ENCODE results near the gene TBC1D1.

Gene TBC1D1

DNA sequence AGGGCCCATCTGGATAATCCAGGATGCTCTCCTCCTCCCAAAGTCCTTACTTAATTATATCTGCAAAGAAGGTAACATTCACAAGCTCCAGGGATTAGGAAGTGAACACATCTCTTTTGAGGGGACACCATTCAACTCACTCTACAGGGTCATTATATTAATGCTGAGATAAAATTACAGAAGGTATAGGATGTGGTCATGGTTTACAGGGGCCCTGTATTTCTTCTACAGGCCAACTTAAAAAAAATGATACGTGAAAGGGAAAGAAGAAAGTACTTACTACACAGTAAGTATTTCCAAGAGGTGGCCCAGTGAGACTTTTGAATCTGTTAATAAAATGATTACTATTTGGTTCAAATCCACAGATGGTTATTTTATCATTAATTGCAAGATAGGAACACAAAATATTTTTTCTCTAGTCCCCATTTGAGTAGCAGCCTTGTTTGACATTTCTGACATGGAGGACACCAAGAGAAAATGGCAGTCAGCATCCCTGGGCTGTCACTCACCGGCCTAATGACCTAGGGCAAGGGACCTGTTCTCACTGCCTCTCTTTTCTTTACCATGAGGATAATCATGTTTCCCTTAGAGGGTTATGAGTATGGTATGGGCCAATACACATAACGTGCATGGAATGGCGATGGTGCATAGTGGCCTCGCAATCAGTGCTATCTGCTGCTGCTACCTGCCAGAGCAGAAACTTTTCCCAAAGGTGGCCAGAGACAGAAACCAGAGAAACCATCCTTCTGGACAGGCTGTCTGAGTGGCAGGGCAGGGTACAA lies 209.8 kb downstream of the TBC1D1 start:
- no peak for DNase-seq (ENCODE audit: low read depth)

DNA sequence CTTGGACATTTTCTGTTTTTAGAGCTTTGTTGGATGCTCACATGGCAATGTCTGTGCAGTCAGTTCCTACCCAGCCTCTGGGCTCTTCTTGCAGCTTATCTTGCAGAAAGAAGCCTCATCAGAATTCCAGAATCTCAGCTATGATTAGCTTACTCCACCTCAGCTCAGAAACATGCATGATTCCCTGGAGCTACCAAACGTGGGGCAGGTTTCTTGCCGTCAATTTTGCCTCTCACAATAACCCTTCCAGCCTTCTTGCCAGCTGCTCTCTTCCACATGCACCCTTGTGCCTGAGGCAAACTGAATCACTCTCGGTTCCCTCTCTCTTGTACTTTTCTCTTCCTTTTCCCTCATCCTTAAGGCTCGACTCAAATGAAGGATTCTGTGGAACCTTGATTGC lies 210.7 kb downstream of the TBC1D1 start:
- DNase-seq (ENCODE audit: low read depth), result peak; percentile 18

DNA sequence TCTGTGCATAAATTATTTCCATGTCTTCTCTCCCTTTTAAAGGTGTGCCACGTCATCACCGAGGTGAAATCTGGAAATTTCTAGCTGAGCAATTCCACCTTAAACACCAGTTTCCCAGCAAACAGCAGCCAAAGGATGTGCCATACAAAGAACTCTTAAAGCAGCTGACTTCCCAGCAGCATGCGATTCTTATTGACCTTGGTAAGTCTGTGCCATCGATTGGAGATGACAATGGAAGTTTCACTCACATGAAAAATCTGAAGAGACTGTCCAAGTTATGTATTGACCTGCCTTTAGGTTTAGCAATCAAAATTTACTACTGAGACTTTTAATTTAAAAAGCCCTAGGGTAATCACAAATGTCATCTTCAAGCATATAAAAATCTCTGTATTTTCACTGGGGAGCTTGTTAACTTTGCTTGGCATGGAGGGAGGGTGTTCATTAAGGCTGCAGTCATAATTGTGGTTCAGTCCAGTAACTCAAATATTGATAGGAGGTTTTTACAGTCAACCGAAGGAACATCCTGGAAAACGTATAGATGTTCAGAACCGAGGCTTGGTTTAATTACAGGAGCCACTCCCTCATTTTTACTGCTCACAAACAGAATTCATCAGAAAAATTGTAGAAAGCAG lies 212.2 kb downstream of the TBC1D1 start:
- DNase-seq (ENCODE audit: low read depth), result no peak

DNA sequence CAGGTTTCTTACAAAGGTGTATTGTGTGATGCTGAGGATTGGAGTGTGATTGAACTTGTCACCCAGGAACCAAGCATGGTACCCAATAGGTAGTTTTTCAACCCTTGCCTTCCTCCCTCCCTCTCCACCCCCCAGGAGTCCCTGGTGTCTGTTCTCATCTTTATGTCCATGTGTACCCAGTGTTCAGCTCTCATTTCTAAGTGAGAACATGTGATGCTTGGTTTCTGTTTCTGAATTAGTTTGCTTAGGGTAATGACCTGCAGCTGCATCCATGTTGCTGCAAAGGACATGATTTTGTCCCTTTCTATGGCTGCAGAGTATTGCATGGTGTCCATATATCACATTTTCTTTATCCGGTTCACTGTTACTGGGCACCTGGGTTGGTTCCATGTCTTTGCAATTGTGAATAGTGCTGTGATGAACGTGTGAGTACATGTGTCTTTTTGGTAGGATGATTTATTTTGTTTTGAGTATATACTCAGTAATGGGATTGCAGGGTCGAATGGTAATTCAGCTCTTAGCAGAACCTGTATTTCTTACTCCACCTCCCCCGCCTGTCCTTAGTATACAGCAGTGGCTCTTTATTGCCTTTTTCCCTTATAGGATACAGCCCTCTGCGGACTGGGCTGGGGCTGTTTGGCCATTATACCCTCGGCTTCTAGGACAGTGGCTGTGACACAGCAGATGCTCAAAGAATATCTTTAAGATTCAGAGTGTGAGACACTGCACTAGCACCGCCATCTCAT lies 214.8 kb downstream of the TBC1D1 start:
- no peak for DNase-seq (ENCODE audit: low read depth)

DNA sequence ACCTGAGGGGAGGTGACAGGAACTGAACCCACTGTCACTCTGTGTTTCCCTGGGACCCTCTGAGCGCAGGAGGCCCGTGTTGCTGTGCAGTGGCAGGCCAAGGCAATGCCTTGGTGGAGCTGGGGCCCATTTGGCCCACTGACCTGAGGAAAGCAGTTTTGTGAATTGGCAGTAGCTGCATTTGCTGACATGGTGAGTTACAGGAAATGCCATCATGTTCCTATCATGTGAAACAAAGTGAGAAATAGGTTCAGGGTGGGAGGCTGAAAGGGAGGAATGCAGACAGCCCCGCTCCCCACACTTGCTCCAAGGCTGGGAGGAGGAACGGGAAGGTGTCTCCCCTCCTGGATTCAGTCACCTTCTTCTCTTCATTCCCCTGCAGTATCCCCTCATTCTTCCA lies 215.4 kb downstream of the TBC1D1 start:
- DNase-seq (ENCODE audit: low read depth), result no peak

DNA sequence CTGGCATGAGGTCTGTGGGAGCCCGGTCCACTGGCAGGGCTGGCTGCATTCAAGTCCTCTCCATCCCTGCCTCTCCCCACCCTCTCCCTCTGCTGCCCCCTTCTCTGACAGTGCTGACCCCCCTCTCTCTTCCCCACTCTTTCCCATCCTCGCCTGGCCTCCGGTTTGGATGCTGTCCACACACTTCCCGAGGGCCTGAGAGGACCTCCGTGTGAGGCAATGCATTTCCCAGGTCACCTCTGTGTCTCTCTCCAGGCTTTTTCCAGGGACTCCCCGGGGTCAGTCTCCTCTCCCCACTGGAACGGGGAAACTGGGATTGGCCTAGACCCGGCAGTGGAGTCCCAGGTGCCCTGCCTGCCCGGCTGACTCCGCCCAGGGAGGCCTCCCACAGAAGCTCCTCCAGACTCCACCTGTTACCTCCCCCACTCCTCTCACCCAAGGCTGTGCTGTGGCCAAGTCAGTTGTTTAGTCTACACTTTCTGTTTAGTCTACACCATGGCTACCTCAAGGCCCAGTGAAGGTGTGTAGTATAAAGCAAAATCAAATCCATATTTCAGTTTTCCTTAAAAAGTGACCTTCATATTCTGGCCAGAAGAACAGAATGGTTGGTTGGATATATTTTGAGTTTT lies 216.1 kb downstream of the TBC1D1 start:
- no peak for DNase-seq (ENCODE audit: low read depth)

DNA sequence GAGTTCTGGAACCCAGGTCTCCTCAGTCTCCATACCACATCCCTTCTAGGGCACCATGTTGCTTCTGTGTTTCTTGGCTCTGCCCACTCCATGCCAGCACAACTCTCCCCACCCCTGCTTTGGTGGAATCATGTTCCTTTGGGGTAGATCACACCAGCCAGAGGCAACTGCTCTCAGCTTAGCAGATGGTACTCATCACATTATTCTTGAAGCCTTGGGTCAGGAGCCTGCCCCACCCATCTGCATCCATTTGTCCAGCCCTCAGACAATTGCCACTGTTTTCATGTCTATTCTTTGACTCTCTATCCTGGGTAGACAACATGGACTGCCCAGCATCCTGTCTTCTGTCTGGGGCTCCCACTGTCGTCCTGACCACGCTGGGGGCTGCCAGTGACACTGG lies 216.9 kb downstream of the TBC1D1 start:
- no peak for DNase-seq (ENCODE audit: low read depth)

DNA sequence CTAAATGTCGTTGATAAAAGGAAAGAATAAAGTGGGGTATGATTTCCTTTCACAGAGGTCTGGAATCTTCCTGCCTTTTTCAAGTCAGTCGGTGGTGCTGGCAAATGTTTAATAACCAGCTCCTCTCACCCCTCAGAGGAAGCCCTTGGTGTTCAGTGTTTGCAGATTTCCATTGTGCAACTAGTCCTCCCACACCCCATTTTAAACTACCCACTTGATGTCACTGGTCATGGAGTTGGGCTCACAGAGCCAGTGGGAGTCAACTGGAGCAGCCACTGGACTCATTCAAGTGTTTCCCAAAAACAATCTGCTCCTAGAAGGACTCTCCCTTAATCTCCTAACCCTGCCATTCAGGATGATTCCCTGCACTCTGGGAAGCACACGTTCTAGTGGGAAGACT lies 218.5 kb downstream of the TBC1D1 start:
- no peak for DNase-seq (ENCODE audit: low read depth)

DNA sequence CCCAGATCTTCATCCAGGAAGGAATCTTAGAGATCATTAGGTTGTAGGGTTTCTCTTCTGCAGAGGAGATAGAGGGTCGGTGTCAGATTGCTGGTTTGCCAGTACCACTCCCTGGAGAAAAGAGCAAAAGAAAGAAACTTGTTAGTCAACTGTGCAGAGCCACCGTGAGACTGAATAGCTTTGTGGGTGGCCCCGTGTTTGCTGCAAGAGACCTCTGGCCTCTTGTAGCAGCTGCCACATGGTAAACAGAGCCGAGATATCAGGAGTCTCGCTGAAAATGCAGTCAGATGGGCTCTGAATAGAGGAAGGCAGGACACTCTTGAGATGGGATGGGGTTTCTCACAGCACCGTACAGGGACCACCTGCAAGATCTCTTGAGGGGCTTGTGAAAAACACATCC lies 219.0 kb downstream of the TBC1D1 start:
- DNase-seq (ENCODE audit: low read depth), result no peak

DNA sequence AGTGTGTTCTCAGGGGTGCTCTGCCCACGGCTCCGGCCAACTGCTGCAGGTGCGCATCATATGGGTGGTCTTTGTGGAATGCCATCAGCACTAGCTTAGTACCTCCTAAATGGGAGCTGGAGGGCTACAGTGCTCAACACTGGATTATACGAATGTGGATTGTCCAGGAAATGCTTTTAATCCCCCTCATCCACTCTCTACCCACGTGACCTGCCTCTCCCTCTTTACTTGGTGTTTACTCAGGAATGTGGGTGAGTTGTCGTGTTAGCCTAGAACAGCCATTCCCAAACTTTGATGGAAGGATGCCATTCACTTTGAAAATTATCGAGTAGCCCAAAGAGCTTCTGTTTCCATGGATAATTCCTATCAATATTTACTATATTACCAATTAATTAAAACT lies 220.1 kb downstream of the TBC1D1 start:
- no peak for DNase-seq (ENCODE audit: low read depth)

DNA sequence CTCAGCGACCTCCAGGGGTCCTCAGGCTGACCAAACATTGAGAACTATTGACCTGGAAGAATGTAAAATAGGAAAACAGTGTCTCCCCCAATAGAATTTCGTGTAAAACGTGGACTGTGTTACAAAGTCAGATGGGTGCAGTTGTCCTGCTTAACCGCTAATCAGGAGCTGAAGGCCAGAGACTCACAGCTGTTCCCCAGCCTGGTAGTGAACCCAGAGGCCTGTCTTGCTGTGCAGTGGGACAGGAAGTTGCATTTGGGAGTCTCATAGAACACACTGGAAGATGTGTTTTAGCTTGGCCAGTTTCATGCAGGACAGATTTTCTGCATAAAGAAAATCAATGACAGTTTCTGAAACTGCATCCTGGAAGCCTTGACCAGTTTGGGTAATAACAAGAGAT lies 220.8 kb downstream of the TBC1D1 start:
- DNase-seq (ENCODE audit: low read depth), result no peak

DNA sequence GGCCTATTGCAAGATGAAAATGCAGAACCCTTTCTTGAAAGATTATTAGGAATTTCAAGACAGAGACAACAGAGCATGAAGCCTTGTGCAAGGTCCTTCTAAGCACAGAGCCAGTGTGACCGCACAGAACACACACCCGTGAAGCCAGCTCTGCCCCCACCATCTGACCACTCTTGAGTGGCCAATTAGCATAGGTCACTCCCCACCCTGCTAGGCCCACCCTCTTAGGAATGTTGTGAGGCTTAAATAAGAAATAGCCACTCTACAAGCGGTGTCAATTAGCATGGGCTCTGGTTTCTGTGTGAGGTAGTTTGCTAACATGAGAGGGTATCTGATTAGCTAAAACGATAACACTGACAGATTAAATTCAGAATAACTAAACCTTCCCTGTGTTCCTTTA lies 222.2 kb downstream of the TBC1D1 start:
- DNase-seq (ENCODE audit: low read depth), result no peak

DNA sequence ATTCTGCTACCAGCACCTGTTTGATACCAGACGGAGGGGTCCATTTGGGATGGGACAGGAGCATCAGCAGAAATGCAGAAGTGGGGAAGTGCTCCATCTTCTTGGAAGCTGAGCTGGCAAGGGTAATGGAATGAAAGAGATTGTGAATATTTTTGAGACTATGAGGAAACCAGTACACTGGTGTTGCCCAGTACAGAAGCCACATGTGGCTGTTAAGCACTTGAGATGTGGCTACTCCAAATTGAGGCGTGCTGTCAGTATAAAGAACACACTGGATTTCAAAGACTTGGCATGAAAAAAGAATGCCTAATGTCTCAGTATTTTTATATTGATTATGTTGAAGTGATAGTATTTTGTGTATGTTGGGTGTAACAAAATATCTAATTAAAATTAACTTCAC lies 222.7 kb downstream of the TBC1D1 start:
- DNase-seq (ENCODE audit: low read depth), result no peak

DNA sequence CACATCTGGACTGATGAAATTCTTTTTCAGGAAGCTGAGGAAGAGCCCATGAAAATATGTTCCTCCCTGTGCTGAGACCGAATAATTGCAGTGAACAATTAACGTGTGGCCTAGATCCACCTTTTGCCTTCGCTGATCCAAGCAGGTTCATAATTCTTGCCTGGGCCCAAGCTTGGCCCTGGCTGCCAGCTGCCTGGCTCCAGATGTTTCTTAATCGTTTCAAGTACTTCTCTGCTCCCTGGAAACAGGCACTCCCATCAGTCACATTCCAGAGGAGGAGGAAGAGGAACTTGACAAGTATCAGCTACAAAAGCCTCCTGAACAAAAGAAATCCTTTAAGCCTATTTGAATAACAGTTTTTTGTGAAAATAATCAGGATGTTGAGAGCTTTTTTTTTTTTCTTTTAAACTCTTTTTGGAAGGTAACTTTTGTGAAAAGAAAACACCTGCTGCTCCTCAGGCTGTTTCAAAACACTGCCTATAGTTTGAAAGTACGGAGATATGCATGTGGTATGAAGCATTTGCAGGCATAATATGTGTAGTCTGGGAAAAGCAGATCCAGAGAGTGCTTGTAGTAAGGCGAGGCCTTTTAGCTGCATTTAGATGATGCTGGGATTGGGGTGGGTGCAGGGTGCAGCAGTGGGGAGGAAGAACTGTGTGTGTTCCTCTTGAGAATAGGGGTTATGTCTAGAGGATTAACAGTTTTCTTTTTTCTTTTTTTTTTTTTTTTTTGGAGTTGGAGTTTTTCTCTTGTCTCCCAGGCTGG lies 223.7 kb downstream of the TBC1D1 start:
- DNase-seq (ENCODE audit: low read depth), result no peak

DNA sequence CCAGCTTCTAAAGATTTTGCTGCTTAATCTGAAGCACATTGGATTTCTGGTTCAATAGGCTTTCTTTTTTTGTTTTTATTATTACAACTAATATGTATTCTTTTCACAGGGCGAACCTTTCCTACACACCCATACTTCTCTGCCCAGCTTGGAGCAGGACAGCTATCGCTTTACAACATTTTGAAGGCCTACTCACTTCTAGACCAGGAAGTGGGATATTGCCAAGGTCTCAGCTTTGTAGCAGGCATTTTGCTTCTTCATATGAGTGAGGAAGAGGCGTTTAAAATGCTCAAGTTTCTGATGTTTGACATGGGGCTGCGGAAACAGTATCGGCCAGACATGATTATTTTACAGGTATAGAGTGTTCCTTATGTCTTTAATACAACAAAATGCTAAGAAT lies 224.7 kb downstream of the TBC1D1 start:
- DNase-seq (ENCODE audit: low read depth), result no peak

DNA sequence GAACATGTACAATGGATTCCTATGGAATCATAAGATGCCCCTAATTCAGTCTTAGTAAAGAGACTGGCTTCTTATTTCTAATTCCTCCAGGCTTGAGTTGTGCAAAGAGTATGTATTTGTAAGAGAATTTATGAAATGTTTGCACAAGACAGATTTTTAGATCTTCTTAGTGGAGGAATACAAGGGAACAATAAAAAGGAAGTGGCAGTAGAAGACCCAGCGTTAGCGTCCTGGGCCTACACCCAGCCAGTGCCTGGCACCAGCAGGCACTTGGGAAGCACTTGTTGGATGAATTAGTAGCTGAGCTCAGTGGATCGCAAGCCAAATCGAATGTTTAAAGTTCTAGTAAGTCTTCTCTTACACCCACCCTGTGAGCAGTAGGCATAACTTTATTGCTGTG lies 226.7 kb downstream of the TBC1D1 start:
- DNase-seq (ENCODE audit: low read depth), result no peak

DNA sequence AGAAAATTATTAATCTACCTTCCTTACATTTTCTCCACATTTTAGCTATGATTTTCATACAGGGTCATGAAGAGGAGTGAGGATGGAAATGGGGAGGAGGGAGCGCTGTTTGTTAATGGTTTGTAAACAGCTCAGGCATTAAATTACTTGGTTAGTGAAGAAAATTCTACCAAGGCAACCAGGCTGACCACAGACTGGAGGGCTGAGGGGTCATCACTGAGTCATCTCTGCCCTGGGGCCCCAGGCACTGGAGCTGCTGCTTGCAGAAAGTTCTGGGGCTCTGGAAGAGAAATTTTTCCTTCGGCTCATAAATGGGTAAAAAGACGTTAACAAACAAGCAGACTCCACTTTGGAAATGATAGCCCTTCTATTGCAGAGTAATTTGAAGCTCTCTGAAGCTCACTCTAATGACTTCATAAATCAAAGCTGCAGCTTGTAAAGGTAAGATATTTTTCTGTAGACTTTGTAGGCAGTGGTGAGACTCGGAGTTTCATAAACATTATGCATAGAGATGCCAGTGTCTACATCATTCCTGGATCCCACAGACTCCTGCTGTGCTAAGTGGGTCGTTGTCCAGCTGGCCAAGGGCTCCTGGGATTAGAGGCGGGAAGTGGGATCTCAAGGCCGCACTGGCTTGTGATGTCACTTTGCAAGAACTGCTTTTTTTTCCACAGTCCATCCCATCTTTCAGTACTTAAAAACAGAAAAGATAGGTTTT lies 228.9 kb downstream of the TBC1D1 start:
- peak; percentile 56 for DNase-seq (ENCODE audit: low read depth)

DNA sequence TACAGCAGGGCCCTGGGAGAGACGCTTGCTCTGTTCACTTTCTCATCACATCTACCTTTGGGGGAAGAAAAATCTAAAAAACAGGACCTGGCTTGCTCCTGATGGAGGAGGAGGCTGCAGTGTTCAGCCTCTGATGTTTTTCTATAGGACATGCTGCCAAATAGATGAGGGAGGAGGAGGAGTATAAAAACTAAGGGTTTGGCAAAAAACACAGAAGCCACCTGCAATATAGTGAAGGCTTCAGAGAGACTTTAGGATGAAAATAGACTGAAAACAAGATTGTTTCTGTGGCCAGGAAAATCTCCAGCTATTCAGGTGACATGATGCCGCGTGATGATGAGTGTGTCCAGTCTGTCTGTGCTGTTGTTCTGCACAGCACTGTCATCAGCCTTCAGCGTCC lies 229.9 kb downstream of the TBC1D1 start:
- DNase-seq (ENCODE audit: low read depth), result no peak

DNA sequence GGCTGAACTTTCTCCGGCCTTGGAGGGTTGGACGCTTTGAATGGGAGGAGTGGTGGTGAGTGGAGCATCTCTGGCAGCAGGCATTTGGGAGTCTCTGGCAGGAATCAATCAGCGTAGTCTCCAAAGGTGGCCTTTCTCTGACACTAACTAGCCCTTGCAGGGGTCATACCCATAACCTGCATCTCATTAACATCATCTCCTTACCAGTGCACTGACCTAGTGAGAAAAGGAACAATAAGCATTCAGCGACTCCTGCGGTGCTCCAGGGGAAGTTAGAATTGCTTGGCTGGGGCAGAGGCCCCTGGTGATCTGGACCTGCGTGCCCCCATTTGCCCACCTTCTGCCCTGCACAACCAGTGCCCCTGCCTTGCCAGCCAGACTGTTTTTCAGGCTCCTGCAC lies 231.2 kb downstream of the TBC1D1 start:
- DNase-seq (ENCODE audit: low read depth), result no peak

DNA sequence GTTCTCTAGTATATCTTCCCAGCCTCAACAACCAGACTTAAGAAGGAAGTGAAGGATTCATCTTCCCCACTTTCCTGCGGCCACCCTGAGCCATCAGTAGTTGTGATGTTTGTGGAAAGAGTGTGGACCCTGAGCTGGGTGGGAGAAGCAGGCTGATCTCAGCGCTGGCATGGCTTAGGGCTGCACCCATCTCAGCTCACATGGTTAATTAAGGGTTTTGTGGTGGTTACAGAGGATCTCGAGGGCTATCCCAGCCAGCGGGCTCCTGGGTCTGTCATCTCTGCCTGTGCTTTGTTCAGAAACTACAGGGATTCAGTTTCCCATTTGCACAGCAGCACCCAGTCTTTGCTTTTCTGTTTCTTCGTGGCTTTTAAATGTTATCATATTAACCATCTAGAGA lies 232.7 kb downstream of the TBC1D1 start:
- DNase-seq (ENCODE audit: low read depth), result no peak

DNA sequence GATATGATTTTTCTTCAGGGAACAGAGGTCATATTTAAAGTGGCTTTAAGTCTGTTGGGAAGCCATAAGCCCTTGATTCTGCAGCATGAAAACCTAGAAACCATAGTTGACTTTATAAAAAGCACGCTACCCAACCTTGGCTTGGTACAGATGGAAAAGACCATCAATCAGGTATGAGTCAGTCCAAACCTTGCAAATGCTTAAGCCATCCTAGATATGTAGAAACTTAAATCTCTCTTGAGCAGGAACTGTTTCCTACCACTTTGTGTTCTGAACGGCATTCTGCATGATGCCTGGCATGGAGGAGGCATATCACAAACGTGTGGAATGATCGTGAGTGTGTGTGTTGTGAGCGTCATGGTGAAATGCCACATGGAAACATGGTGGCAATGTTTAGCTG lies 234.1 kb downstream of the TBC1D1 start:
- no peak for DNase-seq (ENCODE audit: low read depth)
